HG02678 (cell line): ENCODE data around the gene MAP2K2.
A peak's percentile ranks its signal among the peaks of the same experiment; 100 is the strongest.
"Not testable (repeated sequence)": the region's sequence is repeated elsewhere in the genome, so short reads cannot be mapped to it uniquely, and the experiment has no call there.

ENCODE experiments used
- ATAC-seq: cut with Tn5 transposase; IDR thresholded peaks from one replicate; pipeline ENCODE4 v1.9.1; 2021; ENCODE audit warnings: mild to moderate bottlenecking, moderate library complexity; ENCODE audit not compliant: unreplicated experiment

MAP2K2 gene

DNA sequence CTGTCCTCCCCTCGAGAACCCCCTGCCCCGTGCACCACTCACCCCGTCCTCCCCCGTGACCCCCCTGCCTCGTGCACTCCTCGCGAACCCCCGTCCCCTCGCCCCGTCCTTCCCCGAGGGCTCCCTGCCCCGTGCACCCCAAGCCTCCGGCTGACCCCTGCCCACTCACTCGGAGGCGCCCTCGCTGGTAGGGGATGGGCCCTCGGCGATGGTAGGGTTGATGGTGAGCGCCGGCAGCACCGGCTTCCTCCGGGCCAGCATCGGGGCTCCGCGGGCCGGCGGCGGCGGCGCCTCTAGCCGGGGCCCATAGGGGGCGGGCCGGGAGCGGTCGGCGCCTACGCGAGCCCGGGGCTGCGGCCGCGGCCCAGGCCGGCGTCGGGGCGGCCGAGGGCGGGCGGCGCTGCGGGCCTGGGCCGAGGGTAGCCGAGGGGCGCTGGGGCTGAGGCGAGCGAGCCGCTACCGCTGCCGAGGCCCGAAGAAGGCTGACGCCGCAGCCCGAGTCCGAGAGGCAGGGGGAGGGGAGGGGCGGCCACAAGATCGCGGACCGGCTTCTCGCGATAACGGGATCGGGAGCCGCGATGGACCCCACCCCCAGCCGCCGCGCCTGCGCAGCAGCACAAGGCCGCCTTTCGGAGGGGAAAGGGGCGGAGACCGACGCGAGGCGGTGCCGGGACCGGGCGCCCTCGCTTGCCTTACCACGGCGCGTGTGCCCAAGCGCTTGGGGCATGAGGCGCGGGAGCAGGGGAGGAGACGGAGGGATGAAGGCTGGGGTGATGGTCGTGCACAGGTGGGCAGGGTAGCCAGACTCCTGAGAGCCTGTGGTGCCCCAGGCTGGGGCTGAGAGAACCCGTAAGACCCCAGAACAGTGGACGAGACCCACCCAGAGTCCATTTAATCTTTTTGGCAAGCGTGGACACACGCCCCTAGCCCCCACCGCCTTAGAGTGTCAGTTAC is at the start of gene MAP2K2:
Gene MAP2K2 (minus strand): TSS at position 508 of the 954 bp plus-strand sequence. CDS start 247 bp downstream, at position 261.
- ATAC-seq: peak; percentile 81

DNA sequence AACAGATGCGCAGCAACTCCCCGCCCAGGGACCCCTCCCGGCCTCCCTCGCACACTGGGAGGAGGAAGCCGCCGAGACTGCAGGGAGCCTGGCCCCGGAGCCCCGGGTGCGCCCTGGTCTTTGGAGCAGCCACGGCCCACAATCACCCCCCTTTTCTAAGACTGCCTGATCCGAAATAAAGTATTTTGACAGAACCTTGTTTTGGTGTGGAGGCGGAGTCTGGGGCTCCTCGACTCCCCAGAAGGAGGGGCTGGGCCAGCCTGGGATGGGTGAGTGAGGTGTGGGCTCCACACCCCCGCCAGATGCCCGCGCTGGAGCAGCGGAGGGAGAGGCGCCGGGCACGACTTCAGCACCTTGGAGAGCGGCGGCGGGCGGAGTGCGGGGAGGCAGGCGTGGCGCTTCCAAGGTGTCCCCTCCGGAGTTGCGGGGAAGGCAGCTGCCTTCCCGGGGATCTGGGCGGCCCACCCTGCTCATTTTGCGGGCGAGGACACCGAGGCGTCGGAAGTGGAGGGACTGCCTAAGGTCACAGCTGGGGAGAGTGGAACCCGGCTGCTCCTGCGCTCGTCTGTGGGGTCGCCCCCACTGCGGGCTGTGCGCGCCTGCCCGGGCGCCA is 49.0 kb upstream of the MAP2K2 start:
- ATAC-seq: no peak

DNA sequence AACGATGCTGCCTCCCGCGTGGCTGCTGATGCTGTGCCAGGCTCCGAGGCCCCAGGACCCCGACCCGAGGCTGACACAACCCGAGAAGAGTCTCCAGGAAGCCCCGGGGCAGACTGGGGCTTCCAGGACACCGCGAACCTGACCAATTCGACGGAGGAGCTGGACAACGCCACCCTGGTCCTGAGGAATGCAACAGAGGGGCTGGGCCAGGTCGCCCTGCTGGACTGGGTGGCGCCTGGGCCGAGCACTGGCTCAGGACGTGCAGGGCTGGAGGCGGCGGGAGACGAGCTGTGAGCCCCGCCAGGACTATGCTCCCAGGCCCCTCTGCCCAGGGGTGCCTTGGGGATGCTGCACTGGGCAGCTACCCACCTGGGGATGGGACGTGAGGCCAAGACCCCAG is 47.8 kb upstream of the MAP2K2 start:
- no peak for ATAC-seq

DNA sequence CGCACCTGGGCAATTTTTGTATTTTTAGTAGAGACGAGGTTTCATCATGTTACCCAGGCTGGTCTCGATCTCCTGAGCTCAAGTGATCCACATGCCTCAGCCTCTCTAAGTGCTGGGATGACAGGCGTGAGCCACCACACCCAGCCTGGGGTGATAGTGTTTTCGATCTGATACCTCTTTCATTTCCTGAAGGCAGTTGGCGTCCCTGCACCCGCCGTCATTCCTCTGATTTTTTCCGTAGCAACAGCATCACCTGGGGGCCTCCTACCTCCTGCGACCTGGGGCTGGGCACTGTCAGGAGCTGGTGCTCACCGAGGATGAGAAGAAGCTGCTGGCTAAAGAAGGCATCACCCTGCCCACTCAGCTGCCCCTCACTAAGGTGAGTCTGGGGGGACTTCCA is 40.3 kb upstream of the MAP2K2 start:
- no peak for ATAC-seq

DNA sequence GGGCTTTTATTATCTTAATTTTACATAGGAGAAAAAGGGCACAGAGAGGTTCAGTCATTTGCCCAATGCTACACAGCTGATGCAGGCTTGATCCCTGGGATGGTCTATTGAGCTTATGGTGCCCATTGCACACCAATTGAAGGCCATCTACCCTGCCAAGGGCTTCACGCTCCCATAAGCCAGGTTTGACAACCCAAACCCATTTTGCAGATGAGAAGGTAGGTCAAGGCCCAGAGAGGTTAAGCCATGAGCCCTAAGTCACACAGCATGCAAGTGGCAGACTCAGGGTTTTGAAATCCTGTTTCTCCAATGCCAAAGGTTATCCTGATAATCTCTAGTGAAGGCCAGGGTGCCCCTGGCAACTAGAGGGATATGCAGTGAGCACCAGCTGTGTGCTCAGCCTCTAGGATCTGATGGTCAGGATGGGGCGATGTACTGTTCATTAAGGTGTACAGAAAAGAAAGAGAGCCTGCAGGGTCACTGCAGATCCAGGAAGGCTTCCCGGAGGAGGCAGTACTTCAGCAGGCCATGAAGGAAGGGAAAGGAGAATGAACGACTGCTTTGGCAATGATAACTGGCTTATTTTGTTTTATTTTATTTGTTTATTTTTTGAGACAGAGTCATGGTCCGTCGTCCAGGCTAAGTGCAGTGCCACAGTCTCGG is 37.6 kb upstream of the MAP2K2 start:
- ATAC-seq: no peak

DNA sequence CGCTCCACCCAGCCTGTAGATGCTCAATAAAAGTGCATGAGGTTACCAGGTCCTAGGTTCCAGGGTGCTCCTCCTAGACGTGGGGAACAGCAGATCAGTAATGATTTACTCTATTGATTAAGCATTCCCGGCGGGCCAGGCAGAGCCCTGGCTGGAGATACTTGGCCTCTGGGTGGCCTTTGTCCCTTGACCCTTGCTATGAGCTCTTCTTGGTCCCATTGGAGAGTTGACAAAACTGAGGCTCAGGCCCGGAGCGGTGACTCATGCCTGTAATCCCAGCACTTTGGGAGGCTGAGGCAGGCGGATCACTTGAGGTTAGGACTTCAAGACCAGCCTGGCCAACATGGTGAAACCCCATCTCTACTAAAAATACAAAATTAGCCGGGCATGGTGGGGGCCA is 34.0 kb upstream of the MAP2K2 start:
- not testable (repeated sequence) for ATAC-seq

DNA sequence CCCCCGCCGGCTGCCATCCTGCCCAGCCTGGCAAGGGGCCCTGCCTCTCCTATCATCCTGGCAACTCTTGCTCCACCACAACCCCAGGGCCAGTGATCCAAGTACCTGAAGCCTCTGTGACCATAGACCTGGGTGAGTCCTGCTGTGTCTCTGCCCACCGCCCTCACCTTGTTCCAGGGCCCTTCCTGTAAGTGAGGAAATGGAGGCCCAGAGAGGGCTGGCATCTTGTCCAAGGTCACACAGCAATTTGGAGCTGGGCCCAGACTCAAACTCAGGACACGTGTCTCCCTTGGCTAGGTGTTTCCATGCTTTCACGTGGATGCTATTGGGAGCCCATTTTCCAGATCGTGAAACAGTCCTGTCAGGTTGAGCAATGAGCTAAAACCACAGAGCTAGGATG is 33.2 kb upstream of the MAP2K2 start:
- no peak for ATAC-seq

DNA sequence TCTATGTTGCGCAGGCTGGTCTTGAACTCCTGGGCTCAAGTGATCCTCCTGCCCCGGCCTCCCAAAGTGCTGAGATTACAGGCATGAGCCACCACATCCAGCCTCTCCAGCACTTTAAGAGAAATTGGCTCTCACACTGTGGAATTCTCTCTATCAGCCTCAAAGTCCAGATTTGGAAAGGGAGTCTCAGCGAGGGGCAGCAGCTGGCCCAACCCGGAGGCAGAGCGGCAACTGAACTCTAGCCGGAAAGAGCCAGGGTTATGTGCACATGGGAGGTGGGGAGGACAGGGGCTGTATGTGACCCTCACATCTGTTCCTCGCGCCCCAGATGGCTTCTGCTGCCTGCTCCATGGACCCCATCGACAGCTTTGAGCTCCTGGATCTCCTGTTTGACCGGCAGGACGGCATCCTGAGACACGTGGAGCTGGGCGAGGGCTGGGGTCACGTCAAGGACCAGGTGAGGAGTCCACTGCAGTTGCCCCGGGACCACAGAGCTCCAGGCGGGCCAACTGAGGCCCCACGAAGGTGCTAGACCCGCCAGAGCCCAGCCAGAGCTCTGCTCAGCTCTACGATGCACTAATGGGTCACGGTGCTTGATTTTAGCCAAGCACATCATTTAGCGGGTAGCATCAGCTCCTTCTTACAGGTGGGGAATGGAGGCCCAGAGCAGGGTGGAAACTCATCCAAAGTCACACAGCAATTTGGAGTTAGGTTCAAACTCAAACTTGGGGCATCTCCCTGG is 30.8 kb upstream of the MAP2K2 start:
- no peak for ATAC-seq

DNA sequence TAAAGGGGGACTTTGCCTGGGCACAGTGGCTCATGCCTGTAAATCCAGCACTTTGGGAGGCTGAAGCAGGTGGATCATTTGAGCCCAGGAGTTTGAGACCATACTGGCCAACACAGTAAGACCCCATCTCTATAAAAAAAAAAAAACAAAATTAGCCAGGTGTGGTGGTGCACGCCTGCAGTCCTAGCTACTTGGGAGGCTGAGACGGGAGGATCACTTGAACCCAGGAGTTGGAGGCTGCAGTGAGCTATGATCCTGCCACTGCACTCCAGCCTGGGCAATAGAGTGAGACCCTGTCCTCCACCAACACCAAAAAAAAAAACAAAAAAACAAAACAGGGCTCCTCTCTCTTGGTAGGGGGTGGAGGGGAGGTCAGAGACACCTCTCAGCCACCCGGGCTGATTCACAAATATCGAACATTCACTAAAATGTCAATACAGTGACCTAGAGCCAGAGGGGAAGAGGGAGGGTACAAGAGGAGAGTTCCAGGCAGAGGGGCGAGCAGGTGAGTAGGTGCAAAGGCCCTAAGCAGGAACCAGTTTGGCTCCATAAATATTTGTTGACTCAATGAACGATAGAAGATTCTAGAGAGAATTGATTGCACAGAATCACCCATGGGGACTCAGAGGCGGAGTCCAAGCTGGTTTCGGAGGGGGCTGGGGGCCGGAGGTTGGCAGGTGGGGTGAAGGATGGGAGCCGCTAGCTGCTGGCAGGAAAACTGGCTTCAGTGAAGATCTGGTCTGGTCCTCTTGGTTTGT is 28.5 kb upstream of the MAP2K2 start:
- ATAC-seq: no peak

DNA sequence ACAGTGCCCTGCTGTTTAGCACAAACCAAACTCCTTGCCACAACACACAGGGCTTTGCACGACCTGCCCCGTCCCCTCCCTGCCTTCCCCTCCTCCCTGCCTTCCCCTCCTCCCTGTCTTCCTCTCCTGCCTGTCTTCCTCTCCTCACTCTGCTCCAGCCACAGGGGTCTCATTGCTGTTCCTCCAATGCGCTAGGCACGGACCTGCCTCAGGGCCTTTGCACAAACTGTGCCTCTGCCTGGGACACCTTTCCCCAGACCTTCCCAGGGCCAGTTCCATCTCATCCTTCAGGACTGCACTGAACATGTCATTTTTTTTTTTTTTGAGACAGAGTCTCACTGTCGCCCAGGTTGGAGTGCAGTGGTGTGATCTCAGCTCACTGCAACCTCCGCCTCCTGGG is 27.7 kb upstream of the MAP2K2 start:
- ATAC-seq: no peak

DNA sequence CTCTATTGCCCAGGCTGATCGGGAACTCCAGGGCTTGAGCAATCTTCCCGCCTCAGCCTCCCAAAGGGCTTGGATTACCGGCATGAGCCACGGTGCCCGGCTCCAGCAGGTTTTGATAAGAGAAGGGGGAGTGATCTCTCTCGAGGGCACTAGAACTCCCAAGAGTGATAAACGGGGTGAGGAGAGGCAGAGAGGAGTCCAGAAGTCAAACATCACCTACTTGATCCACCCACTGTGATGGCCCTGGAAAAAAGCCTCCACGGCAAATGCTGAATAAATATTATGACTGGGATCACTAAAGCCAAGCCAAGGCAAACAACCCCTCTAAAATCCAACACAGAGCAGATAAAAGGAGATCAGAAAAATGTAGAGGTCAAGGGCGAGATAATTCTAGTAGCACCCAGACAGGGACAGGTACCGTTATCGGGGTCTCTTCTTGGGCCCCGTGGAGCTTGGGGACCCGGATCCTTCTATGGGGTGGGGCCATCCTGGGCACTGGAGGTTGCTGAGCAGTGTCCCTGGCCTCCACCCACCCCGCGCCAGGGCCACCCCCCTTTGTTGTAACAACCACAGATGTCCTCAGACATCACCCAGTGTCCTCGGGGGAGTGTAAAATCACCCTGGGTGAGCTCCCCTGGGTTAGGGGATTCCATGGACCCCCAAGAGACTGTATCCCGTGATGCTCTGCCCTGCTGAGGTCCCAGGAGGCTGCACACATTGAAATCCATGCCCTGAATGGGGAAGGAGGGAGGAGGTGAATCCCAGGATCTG is 25.8 kb upstream of the MAP2K2 start:
- no peak for ATAC-seq

DNA sequence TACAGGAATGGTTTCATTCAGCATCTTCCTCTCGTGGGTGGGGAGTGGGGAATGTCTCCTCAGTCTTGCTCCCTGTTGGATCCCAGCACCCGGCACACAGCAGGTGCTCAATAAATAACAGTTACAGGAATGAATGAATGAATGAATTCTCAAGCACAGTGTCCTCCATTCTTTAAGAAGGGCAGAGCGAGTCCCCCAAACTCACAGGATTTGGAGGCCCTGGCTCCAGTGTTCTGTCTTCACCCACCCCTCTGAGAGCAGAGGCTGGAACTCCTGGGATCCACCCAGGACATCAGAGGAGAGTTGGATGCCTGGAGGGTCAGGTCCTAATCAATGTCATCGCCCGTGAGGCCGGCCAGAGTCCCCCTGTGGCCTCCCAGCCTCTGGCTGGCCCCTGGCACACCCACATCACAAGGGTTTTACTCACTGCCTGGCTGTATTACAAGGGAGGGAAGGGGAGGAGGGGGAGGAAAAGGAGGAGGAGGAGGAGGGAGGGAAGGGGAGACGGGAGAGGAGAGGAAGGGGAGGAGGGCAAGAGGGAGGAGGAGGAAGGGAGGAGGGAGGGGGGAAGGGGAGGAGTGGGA is 20.8 kb upstream of the MAP2K2 start:
- ATAC-seq: no peak

DNA sequence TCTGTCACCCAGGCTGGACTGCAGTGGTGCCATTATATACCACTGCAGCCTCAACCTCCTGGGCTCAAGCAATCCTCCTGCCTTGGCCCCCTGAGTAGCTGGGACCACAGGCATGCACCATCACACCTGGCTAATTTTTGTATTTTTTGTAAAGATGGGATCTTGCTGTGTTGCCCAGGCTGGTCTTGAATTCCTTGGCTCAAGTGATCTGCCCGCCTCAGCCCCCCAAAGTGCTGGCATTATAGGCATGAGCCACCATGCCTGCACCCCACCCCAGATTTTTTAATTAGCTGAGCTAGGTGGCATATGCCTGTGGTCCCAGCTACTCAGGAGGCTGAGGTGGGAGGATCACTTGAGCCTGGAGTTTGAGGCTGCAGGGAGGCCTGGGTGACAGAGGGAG is 19.0 kb upstream of the MAP2K2 start:
- ATAC-seq: not testable (repeated sequence)

DNA sequence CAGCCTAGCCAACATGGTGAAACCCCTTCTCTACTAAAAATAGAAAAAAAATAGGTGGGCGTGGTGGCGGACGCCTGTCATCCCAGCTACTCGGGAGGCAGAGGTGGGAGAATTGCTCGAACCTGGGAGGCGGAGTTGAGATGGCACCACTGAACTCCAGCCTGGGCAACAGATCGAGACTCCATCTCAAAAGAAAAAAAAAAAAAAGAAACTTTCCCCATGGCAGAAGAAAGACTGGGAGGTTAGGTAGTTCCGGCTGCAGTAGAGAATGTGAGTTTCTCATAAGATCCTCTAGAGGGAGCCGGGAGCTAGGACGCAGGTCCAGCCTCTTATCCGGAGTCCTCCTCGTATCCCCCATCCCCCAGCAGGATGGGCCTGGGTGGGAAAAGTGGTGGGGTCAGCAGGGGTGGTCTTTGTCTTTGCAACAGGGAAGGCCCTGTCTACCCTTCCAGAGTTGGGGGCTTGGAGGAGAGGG is 16.4 kb upstream of the MAP2K2 start:
- ATAC-seq: no peak

DNA sequence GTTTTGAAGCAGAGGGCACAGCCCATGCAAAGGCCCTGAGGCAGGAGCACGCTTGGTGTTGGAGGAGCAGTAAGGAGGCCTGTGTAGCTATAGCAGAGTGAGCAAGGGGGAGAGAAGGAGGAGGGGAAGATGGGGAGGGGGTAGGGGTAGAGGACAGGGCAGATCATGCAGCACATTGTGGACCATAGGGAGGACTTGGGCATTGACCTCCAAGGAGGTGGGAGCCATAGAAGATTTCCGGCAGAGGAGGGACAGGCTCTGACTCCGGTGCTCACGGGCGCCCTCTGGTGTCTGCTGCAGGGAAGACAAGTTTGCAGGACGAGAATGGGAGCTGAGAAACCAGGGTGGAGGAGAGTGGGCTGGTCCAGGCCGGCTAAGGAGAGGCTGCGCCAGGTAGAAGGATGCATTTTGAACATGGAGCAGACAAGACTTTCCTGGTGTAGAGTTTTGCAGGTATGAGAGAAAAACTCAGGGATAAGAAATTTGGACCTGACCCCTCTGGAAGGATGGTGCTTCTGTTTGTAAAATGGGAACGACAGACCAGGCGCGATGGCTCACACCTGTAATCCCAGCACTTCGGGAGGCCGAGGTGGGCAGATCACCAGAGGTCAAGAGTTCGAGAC is 15.8 kb upstream of the MAP2K2 start:
- no peak for ATAC-seq

DNA sequence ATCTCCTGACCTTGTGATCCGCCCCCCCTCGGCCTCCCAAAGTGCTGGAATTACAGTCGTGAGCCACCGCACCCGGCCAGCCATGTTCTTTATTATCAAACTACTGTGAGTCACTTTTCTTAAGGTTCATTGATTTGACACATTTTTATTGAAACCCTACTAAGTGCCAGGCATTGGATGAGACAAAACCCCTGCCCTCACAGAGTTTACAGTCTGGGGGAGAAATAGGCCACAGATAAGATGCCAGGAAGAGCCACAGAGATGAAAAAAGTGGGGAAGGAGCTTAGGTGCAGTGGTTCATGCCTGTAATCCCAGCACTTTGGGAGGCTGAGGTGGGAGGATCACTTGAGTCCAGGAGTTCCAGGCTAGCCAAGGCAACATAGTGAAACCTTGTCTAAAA is 14.5 kb upstream of the MAP2K2 start:
- no peak for ATAC-seq

DNA sequence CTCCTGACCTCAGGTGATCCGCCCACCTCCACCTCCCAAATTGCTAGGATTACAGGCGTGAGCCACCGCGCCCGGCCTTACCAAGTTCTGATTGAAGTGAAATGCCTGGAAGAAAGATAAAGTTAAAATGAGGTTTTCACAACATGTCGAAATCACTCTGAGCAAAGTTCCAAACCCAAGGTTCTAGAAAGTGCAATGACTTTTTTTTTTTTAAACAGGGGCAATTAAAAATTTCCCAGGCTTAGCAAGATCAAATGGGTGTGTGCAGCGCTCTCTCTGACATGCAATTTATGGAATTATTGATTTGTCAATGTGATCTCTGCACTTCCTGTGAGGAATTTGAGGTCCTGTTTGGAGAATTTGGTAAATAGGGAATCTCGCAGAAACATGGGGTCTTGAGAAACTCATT is 12.8 kb upstream of the MAP2K2 start:
- ATAC-seq: no peak

DNA sequence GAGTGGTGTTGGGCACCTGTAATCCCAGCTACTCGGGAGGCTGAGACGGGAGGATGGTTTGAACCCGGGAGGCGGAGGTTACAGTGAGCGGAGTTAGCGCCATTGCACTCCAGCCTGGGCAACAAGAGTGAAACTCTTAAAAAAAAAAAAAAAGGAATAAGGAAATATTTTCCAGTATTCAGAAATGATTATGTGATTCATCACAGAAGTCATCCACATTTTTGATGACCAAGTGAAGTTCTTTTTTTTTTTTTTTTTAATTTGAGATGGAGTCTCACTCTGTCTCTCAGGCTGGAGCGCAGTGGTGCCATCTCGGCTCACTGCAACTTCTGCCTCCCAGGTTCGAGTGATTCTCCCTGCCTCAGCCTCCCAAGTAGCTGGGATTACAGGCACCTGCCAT is 11.5 kb upstream of the MAP2K2 start:
- not testable (repeated sequence) for ATAC-seq

DNA sequence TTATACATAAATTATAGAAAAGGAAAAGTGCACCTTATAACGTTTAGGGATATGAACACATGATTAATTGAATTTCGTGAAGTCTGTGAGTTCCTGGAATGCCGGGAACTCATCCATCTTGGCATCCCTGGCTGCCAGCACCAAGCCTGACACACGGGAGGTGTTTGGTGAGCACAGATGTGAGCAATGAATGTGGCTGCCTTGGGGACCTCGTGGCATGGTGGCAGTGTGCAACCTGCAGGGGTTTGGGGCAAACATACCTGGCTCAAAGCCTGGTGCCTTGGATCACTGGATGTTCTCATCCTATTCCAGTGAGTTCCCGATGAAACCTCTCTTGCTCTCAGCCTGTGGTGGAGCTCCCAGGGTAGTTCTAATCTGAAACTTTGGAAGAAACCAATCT is 10.4 kb upstream of the MAP2K2 start:
- ATAC-seq: no peak
